Peyer's patch (tissue), 4 donors: ENCODE results near the gene PHLDB2. TPM values are rescaled to one million over a fixed set of nuclear protein-coding genes. Genes with fewer than 3 reads are reported as not detected.

Source experiments
- DNase-seq, 3 donors: peaks; one replicate each; pipeline ENCODE4 v3.0.0-alpha.2; 2017 to 2019
- H3K27ac ChIP-seq, 4 donors: fragments of 200-600 bp; sonication (generic); one replicate each; pipeline ENCODE4 v1.5.1; 2016 to 2019
- H3K27me3 ChIP-seq, 2 donors: fragments of 200-600 bp; sonication (generic); one replicate each; pipeline ENCODE4 v1.5.1; 2019
- H3K36me3 ChIP-seq, 3 donors: fragments of 200-600 bp; sonication (generic); one replicate each; pipeline ENCODE4 v1.5.1; 2016 to 2019
- H3K4me1 ChIP-seq, 4 donors: fragments of 200-600 bp; sonication (generic); one replicate each; pipeline ENCODE4 v1.5.1; 2016 to 2019
- H3K4me3 ChIP-seq, 4 donors: fragments of 200-600 bp; sonication (generic); 1 replicate in 3 of 4; 2 replicates in 1 of 4; pipeline ENCODE4 v1.5.1; 2016 to 2019; ENCODE audit warnings: mild to moderate bottlenecking in 1 of 4
- H3K9me3 ChIP-seq, 4 donors: fragments of 200-600 bp; sonication (generic); one replicate each; pipeline ENCODE4 v1.5.1; 2016 to 2019; ENCODE audit warnings: mild to moderate bottlenecking in 1 of 4
- POLR2A ChIP-seq, 2 donors: fragments of 450-650 bp; IDR thresholded peaks; one replicate each; pipeline ENCODE4 v1.5.1; 2017; ENCODE audit warnings: antibody characterized with exemption in 2 of 2, mild to moderate bottlenecking in 2 of 2, moderate library complexity in 2 of 2
- total RNA-seq, 4 donors: library from RNA; depleted of rRNA; stranded (reverse); fragments of >200 nt; gene quantifications; one replicate each; pipeline ENCODE4 v1.1.0, GENCODE V29; 2016
- TF ChIP-seq, protein P1 (sequence below), 6 experiments: fragments of 450-650 bp in 4 of 6; fragments of 200-600 bp in 2 of 6; sonication (generic) in 1 of 6; IDR thresholded peaks; one replicate each; pipeline ENCODE4 v1.5.1; 2017 to 2019; ENCODE audit warnings: antibody characterized with exemption in 6 of 6, mild to moderate bottlenecking in 3 of 6, moderate library complexity in 1 of 6

Gene PHLDB2
- total RNA-seq, 4 donors from 2014 or later = 6.0 to 66.0 (median 12.5) TPM

DNA sequence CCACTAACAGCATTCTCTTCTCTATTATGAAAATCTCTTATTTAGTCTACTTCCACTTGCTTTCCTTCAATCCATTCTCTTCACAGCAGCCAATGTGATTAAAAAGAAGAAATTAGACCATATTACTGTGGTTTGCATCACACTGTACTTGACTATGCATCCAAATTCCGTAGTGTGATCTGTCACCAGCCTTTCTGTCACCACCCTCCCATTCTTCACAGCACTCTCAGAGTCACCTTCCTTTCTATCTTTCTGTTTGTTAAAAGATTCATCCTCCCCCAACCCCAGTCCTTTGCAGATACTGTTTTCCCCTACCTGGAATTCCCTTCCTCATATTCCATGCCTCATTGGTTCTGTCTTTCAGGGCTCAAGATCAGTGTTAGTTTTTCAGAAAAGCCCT lies 64.7 kb downstream of the PHLDB2 start:
- Histone ChIP-seq H3K9me3 (no peaks in the 10 kb centered on the region), H3K27me3 (no peaks in the 10 kb centered on the region), H3K4me3 (no peak overlapping the region), H3K36me3 (no peaks in the 10 kb centered on the region), H3K27ac (no peak overlapping the region), H3K4me1 (no peaks in the 10 kb centered on the region)
- TF ChIP-seq POLR2A (IDR thresholded peaks at IDR 0.05) = no peak
- TF ChIP-seq, protein P1, sequence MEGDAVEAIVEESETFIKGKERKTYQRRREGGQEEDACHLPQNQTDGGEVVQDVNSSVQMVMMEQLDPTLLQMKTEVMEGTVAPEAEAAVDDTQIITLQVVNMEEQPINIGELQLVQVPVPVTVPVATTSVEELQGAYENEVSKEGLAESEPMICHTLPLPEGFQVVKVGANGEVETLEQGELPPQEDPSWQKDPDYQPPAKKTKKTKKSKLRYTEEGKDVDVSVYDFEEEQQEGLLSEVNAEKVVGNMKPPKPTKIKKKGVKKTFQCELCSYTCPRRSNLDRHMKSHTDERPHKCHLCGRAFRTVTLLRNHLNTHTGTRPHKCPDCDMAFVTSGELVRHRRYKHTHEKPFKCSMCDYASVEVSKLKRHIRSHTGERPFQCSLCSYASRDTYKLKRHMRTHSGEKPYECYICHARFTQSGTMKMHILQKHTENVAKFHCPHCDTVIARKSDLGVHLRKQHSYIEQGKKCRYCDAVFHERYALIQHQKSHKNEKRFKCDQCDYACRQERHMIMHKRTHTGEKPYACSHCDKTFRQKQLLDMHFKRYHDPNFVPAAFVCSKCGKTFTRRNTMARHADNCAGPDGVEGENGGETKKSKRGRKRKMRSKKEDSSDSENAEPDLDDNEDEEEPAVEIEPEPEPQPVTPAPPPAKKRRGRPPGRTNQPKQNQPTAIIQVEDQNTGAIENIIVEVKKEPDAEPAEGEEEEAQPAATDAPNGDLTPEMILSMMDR (IDR thresholded peaks at IDR 0.05) = no peak
- DNase-seq = no peak

DNA sequence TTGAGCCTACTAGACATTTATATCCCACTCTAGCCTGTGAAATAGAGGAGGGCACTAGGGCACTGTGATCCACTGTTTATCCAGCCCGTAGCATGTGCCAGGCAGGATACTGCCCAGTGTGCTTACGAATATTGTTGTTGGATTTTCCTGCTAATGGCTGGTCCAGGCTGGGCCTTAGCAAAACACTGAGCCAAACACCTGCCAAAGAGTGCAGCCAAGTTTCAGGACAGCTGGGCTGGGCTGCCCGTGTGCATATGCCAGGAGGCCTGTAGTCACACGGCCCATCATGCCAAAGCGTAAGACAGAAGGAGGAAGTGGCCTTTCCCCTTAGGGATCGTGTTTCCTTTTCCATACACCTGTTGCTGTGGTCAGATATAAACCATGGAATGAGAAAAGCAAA lies 65.2 kb downstream of the PHLDB2 start:
- Histone ChIP-seq H3K4me3 (no peak overlapping the region), H3K36me3 (no peaks in the 10 kb centered on the region), H3K27ac (peak overlapping the region in 1 of 4 donors; percentile 25), H3K9me3 (no peaks in the 10 kb centered on the region), H3K27me3 (no peaks in the 10 kb centered on the region), H3K4me1 (no peaks in the 10 kb centered on the region)
- TF ChIP-seq, protein P1 (IDR thresholded peaks at IDR 0.05) = no peak
- TF ChIP-seq POLR2A (IDR thresholded peaks at IDR 0.05) = no peak
- peak in 2 of 3 donors; percentile 48 to 50 for DNase-seq

DNA sequence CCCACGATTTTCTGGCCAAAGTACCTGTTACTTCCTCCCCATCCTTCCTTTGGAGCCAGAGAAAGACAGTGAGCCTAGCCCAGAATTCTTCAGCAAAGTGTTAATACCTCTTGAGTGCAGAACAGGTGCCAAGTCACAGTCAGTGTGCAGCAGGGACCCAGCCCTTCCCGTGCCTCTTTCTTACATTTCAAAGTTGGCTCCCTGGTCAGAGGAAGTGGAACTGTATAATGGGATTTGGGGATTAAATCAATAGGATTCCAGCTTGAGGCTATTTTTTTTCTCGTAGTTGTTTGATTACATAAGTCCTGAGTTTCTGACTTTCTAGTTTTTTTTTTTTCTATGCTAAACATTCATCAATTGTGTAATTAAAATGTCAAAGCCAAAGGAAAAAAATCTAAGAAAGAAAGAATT lies 67.2 kb downstream of the PHLDB2 start:
- DNase-seq = no peak
- Histone ChIP-seq H3K27ac (no peak overlapping the region), H3K36me3 (no peaks in the 10 kb centered on the region), H3K9me3 (no peaks in the 10 kb centered on the region), H3K4me3 (no peak overlapping the region), H3K4me1 (no peaks in the 10 kb centered on the region), H3K27me3 (no peaks in the 10 kb centered on the region)
- TF ChIP-seq POLR2A (IDR thresholded peaks at IDR 0.05) = no peak

DNA sequence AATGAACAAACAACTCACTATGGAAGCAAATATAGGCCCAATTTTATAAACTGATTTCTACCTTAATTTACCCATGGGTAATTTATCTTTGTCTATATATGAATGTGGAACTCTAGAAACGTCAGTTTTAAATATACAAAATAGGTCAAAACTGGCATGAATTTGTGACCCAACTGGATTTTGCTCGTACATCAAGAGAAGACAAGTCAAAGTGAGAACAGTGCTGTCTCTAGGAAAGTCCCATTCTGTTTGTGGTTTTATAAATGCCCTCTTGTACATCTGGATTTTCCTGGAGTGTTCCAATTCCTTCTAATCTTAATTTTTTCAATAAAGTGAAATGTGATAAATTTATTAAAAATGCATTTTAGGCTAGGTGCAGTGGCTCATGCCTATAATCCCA lies 69.5 kb downstream of the PHLDB2 start:
- Histone ChIP-seq H3K36me3 (no peaks in the 10 kb centered on the region), H3K27me3 (no peaks in the 10 kb centered on the region), H3K27ac (no peak overlapping the region), H3K9me3 (no peaks in the 10 kb centered on the region), H3K4me1 (no peaks in the 10 kb centered on the region), H3K4me3 (no peak overlapping the region)
- no peak for DNase-seq
- no peak for TF ChIP-seq POLR2A (IDR thresholded peaks at IDR 0.05)
- TF ChIP-seq, protein P1 (IDR thresholded peaks at IDR 0.05) = no peak

DNA sequence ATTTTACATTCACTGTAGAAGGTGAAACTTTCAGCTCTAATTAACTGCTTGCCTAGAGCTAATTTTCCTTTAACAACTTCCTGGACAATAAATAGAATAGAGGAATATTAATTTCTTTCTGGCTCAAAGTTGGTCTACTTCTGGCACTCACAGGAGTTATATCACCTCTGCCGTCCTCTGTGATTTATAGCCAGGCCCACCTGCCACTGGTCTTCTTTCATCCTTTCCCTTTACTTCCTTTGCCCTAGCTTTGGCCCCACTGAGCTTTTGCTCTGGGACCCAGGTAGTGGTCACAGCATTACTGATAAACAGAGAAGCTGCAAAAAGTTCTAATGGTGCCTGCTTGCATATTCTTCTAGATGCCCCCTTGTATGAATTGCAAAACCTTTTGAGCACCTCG lies 70.4 kb downstream of the PHLDB2 start:
- TF ChIP-seq, protein P1 (IDR thresholded peaks at IDR 0.05) = no peak
- no peak for TF ChIP-seq POLR2A (IDR thresholded peaks at IDR 0.05)
- no peak overlapping the region for H3K27ac ChIP-seq
- H3K27me3 ChIP-seq = no peaks in the 10 kb centered on the region
- no peaks in the 10 kb centered on the region for H3K9me3 ChIP-seq
- no peaks in the 10 kb centered on the region for H3K4me1 ChIP-seq
- H3K4me3 ChIP-seq = no peak overlapping the region
- DNase-seq = no peak
- no peaks in the 10 kb centered on the region for H3K36me3 ChIP-seq

DNA sequence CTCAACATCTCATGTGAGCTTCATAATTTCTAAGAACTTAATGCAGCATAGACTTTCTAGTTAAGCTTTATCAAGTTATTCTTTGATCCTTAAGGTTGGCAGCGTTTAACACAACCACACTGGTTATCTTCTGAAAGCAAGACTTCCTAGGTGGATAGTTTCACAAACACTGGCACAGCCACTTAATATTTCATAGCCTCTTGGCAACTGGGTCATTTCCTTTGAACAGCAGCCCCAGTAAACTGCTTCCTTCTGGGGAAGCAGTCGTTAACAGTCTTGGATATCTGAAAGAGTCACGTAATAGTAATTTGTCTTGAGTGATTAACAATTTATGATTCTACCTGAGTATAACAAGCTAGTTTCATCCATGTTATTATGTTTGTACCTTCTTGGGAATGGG lies 73.9 kb downstream of the PHLDB2 start:
- Histone ChIP-seq H3K4me1 (no peaks in the 10 kb centered on the region), H3K4me3 (no peak overlapping the region), H3K36me3 (no peaks in the 10 kb centered on the region), H3K27me3 (no peaks in the 10 kb centered on the region), H3K9me3 (no peaks in the 10 kb centered on the region), H3K27ac (no peak overlapping the region)
- no peak for DNase-seq
- no peak for TF ChIP-seq POLR2A (IDR thresholded peaks at IDR 0.05)
- TF ChIP-seq, protein P1 (IDR thresholded peaks at IDR 0.05) = no peak
